GM15510 (cell line): ENCODE measurements around the gene COL23A1.

Experiments
- POLR2A ChIP-seq: IDR thresholded peaks from 3 replicates; pipeline ENCODE4 v1.6.1; 2011; ENCODE audit warnings: borderline replicate concordance; ENCODE audit not compliant: insufficient read length; ENCODE audit errors: extremely low read depth

Gene COL23A1

DNA sequence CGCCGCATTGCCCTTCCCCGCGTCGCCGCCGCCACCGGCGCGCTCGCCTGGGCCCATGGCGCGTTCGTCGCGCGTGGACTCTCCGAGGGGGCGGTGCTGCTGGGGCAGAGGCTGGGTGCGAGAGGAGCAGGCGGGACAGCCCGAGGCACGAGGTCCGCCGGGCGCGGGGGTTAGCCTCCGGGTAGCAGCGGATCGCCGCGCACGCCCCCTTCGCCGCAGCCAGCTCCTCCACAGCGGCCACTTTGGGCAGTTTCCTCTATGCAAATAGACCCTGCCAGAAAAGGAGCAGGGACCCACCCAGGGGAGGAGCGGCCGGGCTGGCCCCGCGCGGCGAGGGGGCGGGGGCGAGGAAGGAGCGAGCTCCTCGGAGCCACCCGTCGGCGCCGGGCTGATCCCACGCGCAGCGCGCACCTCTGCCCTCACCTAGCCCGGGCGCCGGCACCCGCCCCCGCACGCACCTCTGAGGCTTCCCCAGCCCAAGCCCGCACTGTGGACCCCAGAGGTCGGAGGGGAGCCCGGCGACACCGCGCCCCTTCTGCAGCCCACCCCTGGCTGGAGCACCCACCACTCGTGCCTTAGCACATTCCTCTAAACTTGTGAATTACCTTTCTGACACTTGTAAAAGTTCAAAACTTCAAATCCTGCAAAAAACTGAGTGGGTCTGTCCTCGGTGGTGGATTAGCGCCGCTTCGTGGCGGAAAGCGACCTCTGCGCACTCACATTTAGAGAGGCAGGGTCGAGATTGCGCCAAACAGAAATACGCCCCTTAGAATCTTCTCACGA is at the start of gene COL23A1:
Gene COL23A1 (minus strand): TSS at position 253 of the 783 bp plus-strand sequence.
- no peak for TF ChIP-seq POLR2A

DNA sequence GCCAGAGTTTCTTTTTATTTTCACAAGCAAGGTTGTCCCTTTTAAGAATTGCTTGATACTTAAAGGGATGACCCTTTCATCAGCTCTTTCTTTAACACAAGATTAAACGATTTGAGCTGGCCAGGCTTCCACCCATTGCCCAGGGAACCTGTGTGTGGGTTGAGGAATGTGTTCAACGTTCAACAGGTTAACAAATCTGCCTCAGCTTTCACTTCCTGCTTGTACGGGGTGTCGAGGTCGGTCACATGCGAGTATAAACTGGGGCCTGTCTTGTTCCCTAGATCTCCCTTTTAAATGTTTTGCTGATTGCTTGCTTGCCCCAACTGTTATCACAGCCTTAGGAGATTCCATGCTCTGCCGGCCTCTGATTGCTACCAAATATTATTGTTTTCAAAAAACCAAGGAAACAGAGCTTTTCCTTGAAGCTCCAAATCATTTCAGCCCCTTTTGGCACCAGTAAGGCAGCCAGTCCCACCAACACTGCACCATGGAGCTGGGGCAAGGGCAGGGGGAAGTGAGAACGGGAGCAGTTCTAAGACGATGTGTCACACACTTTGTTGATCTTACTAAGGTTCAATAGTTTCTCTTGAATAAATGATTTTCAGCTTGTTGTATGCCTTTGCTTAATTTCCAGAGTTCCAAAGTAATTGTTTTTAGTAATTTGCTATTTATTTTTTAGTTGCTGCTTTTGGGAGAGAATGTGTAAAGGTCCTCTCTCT is 47.3 kb upstream of the COL23A1 start:
- no peak for TF ChIP-seq POLR2A

DNA sequence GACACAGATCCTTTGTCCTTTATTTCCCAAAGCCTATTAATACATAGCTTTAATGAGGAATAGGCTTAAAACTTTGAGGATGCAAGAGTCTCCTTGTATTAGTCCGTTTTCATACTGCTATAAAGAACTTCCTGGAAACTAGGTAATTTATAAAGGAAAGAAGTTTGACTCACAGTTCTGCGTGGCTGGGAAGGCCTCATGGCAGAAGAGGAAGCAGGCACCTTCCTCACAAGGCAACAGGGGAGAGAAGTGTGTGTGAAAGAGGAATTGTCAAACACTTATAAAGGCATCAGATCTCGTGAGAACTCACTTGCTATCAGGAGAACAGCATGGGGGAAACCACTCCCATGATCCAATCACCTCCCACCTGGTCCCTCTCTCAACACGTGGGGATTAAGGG is 42.1 kb upstream of the COL23A1 start:
- TF ChIP-seq POLR2A, result no peak

DNA sequence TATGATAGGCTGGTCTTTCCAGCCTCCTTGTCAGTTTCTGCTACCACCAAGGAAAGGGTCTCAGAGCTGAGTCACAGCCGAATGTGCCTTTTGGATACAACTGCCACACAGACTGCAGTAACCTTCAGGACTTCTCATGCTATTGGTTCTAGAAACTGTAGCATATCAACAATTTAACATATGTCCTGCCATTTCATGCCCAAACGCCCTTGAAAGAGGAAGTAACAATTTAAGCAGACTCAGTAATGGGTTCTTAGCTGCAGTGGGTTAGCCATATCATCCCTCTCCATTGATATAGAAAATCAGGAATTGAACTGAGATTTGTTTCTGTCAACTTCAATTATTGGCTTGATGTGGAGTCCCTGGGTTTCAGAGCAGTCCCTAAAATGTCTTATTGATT is 40.8 kb upstream of the COL23A1 start:
- no peak for TF ChIP-seq POLR2A

DNA sequence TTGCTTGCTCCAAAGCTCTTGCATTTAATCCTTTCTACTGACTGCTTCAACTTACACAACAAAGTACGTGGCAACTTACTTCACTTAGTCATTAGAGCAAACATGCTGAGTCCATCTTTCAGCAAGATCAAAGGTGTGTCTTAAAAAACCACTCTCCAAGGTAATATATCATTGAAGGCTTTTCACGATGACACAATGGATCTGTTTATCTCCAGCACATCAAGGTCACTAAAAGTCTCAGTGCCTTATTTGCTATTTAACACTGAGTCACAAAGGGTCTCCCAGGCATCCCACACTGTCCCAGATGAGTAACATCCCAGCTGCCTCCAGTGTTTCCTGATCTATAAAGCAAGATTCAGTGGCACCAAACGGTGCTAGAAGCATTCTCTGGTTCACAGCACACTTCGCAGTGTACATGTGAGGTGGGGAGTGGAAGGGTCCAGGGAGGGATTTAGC is 40.3 kb upstream of the COL23A1 start:
- TF ChIP-seq POLR2A, result no peak

DNA sequence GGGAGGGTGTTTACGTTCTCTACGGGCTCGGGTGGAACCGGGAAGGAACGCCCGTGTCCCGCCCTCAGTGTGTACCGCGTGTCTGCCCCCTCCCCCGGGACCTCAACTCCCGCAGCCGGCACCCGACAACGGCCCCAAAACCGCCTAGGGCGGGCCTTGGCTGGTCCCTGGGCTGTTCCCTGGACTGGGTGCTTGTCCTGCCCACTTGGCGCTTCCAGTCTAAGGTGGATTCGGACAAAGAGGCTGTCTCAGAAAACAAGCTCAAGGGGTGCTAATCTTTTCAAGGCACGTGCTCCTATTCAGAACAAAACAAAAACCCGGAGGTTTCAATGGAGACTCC is 37.0 kb upstream of the COL23A1 start:
- TF ChIP-seq POLR2A, result no peak

DNA sequence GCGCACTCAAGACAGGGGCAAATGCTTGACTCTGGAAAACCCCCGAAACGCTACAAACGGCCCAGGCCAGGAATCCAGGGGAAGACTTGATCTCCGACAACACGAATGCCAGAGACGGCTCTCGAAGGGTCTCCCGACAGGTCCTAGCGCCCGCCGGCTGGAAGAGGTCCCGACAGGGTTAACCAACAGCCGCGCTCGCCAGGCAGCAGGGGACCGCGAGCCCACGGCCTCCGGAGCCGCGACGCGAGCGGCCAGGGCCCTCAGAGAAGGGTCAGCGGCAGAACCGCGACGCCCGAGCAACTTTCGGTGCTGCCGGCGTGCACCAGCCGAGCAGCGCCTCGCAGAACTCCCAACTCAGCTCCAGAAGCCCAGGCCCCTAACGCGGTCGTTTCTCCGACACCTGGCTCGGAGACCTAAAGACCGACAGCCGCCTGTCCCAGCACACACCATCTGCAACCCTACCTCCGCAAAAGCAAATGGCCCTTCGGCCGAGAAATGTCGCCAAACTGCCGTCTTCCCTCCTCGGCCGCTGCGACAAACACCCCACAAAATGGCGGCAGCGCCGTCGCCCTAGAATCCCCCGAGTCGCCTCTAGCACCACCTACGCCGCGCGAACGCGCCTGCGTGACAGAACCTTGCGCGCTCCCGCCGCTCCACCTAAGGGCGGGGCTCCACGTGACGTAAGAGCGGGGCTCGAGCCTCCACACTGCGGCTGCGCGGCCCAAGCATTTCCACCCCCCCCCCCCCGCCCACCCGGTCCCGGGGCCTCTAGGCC is 36.5 kb upstream of the COL23A1 start, which contains the start of gene CLK4:
Gene CLK4 (minus strand): TSS at position 567 of the 775 bp plus-strand sequence. CDS start 3,634 bp downstream, outside the sequence.
- peak; percentile 91 for TF ChIP-seq POLR2A

DNA sequence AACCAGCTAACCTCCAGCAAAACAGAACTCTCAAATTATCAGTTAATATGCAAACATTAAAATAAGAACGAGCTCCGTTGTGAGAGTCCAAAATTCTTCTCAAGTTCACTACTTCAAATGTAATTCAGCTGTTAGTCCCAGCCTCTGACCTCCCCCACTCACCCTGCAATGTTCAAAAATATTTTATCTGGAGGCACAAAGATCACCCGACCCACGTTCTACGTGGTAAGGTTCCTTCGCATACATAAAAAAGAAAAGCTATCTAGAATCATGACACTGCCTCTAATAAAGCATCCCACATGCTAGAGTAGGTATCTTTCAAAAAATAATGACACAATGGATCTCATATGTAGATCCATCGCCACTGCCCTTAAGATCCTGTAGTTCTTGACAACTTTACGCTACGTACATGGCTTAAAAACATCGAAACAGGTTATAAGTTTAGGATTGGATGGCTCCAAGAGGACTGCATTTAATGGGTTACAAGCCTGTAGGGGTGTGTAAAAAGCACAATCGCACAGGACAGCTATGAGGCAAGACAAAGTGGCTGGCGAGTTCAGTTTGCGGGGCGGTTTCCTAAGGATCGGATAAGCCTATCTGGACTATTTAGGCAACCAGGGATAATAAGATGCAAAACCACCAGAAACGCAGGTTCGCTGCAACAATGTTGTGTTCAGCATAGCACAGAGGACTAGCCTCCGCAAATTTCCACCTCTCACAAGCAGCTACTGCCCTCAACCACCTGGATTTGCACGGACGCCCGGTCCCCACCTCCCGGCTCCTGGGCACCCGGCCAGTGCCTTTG is 35.7 kb upstream of the COL23A1 start:
- no peak for TF ChIP-seq POLR2A

DNA sequence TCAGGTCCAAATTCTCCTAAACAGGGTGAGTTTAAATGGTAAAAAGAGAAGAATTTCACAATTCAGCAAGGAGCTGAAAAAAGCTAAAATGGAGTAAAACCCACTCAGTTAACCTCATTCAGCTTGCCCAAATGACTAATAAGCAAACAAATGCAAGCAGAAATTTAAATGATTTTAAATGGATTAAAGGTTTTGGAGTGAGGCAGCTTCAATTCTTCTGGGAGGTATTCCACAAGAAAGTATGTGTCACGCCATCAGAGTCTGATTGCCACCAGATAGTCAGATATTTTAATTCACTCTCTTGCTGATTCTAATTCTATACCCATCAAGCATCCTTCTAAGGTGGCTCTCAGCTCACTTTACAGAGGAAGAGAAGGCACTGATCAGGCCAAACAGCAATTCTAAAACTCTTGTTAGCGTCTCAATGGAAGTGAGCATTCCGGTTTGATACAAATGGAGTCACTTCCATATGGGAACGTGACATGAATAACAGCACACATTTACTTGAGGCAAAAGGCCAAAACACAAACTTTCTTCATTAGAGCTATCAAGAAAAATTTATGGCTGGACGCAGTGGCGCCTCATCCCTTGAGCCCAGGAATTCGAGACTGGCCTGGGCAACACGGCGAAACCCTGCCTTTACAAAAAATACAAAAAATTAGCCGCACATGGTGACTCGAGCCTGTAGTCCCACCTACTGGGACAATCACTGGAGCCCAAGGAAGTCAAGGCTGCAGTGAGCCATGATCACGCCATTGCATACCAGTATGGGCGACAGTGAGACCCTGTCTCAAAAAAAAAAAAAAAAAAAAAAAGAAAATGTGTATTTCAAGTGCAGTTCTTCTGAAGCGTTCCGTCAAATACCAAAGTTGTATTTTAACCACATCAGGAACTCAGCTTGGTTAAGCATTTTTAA is 34.7 kb upstream of the COL23A1 start:
- no peak for TF ChIP-seq POLR2A

DNA sequence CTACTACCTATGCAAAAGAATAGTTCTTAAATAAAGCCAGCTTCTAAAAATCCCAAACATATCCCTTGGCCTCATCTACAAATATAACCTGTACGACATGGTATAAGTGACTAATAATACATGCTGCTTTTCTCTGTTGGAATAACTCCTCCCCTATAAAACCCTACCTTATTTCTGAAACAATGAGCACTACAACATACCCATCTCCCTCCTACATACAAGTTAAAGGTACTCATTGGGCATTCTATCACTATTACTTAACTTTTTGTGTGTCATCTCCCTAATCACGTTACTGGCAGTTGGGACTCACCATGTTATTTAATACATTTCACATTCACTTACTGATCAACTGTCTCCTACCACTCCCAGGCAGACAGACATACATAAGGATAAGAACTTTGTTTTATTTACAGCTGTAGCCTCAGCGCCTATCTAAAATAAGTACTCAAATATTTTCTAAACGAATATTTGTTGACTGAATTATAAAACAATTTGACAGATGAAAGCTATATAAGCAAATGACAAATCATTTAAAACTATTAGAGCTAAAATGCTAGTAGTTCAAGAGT is 32.6 kb upstream of the COL23A1 start:
- no peak for TF ChIP-seq POLR2A

DNA sequence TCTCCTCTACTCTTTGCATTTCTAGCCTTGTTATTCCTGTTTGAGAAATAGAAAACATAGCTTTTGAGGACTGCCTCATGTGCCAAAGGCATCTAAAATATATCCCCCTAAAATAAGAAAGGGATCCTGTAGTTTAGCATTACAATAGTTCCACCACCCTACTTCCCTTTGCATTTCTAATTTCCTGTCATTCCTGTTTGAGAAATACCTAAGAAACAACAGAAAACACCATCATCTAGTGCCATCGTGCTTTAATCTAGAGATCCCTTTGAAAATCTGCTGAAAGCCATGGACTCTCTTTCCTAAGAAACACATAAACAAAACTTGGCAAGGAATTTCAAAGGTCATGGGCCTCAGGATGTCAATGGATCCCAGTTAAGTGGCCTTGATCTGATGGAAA is 29.2 kb upstream of the COL23A1 start:
- no peak for TF ChIP-seq POLR2A

DNA sequence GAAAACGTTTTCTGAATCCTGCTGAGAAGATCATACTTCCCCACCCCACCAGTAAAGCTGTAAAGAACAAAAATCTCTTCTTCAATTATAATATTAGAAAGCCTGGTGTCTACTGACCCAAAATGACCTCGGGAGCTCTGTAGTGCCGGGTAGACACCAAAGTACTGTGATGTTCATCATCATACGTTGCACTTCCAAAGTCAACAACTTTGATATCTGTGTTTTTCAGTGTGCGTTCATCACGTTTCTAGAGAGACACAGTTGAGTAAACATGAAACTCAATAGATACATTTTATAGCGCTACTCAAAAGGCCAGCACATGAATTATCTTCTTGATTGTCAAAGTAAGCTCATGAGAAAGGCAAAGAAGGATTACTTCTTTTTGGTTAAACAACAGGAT is 22.1 kb upstream of the COL23A1 start:
- no peak for TF ChIP-seq POLR2A

DNA sequence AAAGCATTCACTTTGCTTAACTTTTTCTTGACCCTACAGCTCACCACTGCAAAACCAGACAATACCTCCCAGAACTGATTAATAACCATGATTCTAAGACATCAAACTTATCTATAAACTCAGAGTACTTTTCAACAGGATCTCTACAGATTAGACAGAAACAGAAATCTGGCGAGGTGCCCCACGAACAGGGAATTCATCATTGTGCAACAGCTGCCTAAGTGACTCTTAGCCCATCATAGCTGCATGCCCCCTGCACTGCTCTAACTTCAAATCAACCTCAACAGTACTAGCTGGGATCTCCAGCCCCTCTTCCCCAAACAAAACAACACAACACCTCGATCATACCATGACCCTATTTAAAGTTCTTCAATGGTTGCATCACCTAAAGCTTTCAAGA is 16.1 kb upstream of the COL23A1 start:
- TF ChIP-seq POLR2A, result no peak
